Thoracic aorta (tissue), 2 donors: ENCODE results near the gene DNASE1L1. TPM values are rescaled to one million over a fixed set of nuclear protein-coding genes. Genes with fewer than 3 reads are reported as not detected.
A peak's percentile ranks its signal among the peaks of the same experiment; 100 is the strongest.

Experiments used
- ATAC-seq: fragments of 150-250 bp; one replicate; pipeline ENCODE4 v1.8.0; 2017; ENCODE audit warnings: low read depth; ENCODE audit not compliant: insufficient number of reproducible peaks, low FRiP score
- DNase-seq: peaks from one replicate; pipeline ENCODE4 v3.0.0-alpha.2; 2020; ENCODE audit warnings: low spot score
- H3K27ac ChIP-seq, 2 donors: fragments of 200-600 bp; sonication (generic); 1 replicate in 1 of 2; 2 replicates in 1 of 2; pipeline ENCODE4 v1.5.1; 2016; ENCODE audit warnings: mild to moderate bottlenecking in 2 of 2, moderate library complexity in 2 of 2
- H3K27me3 ChIP-seq: fragments of 200-600 bp; sonication (generic); replicated peaks from 2 replicates; pipeline ENCODE4 v1.6.0; 2016; ENCODE audit warnings: mild to moderate bottlenecking; ENCODE audit not compliant: insufficient read depth
- H3K36me3 ChIP-seq: fragments of 200-600 bp; sonication (generic); one replicate; pipeline ENCODE4 v1.5.1; 2016
- H3K4me1 ChIP-seq, 2 donors: fragments of 200-600 bp; sonication (generic); 1 replicate in 1 of 2; 2 replicates in 1 of 2; pipeline versions ENCODE4 v1.5.1 to v1.6.0; 2016; ENCODE audit warnings: low read depth in 2 of 2, mild to moderate bottlenecking in 1 of 2; ENCODE audit not compliant: control insufficient read depth in 1 of 2
- H3K4me3 ChIP-seq: fragments of 200-600 bp; sonication (generic); 2 replicates; pipeline ENCODE4 v1.5.1; 2016; ENCODE audit warnings: mild to moderate bottlenecking
- H3K9me3 ChIP-seq: fragments of 200-600 bp; sonication (generic); 2 replicates; pipeline ENCODE4 v1.5.1; 2016
- CTCF ChIP-seq: fragments of 200-600 bp; sonication (generic); IDR thresholded peaks from one replicate; pipeline ENCODE4 v1.5.1; 2019; ENCODE audit warnings: antibody characterized with exemption
- total RNA-seq, 2 donors: library from RNA; depleted of rRNA; stranded (reverse); fragments of >200 nt; gene quantifications; one replicate each; pipeline versions ENCODE4 v1.1.0 to v1.2.3, GENCODE V29; 2016

The DNASE1L1 gene
- total RNA-seq, 2 donors from 2014 or later, result 39.9 to 41.8 TPM

GRCh38 chrX:154413142-154413541 is 4.1 kb upstream of the DNASE1L1 start:
- H3K4me3 ChIP-seq, result no peak overlapping the region
- peaks cover 3 to 25% of the 10 kb centered on the region in 2 donors for H3K4me1 ChIP-seq
- no peak for TF ChIP-seq CTCF
- ATAC-seq (no peak), DNase-seq (no peak)
- H3K9me3 ChIP-seq, result no peaks in the 10 kb centered on the region
- peak overlapping the region in 1 of 2 donors; percentile 91 for H3K27ac ChIP-seq
- H3K27me3 ChIP-seq, result no peaks in the 10 kb centered on the region
- H3K36me3 ChIP-seq, result no peaks in the 10 kb centered on the region

- H3K27me3 ChIP-seq, result no peaks in the 10 kb centered on the region
- TF ChIP-seq CTCF, result no peak
- peaks cover 3 to 28% of the 10 kb centered on the region in 2 donors for H3K4me1 ChIP-seq
- DNase-seq (no peak), ATAC-seq (no peak)
- H3K27ac ChIP-seq, result peak overlapping the region; percentile 82 to 91
- H3K4me3 ChIP-seq, result peak overlapping the region; percentile 83
- no peaks in the 10 kb centered on the region for H3K36me3 ChIP-seq
- no peaks in the 10 kb centered on the region for H3K9me3 ChIP-seq
Measured at GRCh38 chrX:154412468-154412867, 3.4 kb upstream of the DNASE1L1 start.

GRCh38 chrX:154411981-154412340 is 2.9 kb upstream of the DNASE1L1 start:
- Histone ChIP-seq H3K27ac (peak overlapping the region; percentile 82 to 91), H3K9me3 (no peaks in the 10 kb centered on the region), H3K27me3 (no peaks in the 10 kb centered on the region), H3K4me1 (peaks cover 3 to 28% of the 10 kb centered on the region in 2 donors), H3K4me3 (peak overlapping the region; percentile 83), H3K36me3 (no peaks in the 10 kb centered on the region)
- DNase-seq, result no peak
- TF ChIP-seq CTCF, result no peak
- peak; percentile 53 for ATAC-seq

- ATAC-seq, result no peak
- H3K36me3 ChIP-seq, result no peaks in the 10 kb centered on the region
- peak overlapping the region; percentile 63 to 84 for H3K27ac ChIP-seq
- H3K4me3 ChIP-seq, result peak overlapping the region; percentile 73
- H3K4me1 ChIP-seq, result peaks cover 3 to 28% of the 10 kb centered on the region in 2 donors
- no peak for TF ChIP-seq CTCF
- no peaks in the 10 kb centered on the region for H3K27me3 ChIP-seq
- DNase-seq, result no peak
- H3K9me3 ChIP-seq, result no peaks in the 10 kb centered on the region
Measured at GRCh38 chrX:154408659-154409221, 314 bp downstream of the DNASE1L1 start.

- no peaks in the 10 kb centered on the region for H3K27me3 ChIP-seq
- H3K4me3 ChIP-seq, result no peak overlapping the region
- H3K36me3 ChIP-seq, result peaks cover 12% of the 10 kb centered on the region
- no peak overlapping the region for H3K27ac ChIP-seq
- ATAC-seq (no peak), DNase-seq (no peak)
- H3K9me3 ChIP-seq, result no peaks in the 10 kb centered on the region
- TF ChIP-seq CTCF, result no peak
- H3K4me1 ChIP-seq, result peaks cover 5 to 25% of the 10 kb centered on the region in 2 donors
Measured at GRCh38 chrX:154404625-154405192, 4.3 kb downstream of the DNASE1L1 start.
